Keratinocyte (primary cell): ENCODE data around the gene TEAD2. TPM values are rescaled to one million over a fixed set of nuclear protein-coding genes. Genes with fewer than 3 reads are reported as not detected.

Experiments
- DNase-seq: peaks from one replicate; pipeline ENCODE4 v3.0.0-alpha.2; 2011; ENCODE audit warnings: low read depth, missing footprints, low spot score
- FAIRE-seq: peaks from 2 replicates; lab custom pipeline; 2011; peaks lifted over from hg19 to GRCh38; lab: Jason Lieb, UNC
- H2AFZ ChIP-seq: 2 replicates; pipeline ENCODE4 v1.6.0; 2012; ENCODE audit warnings: low read length, control low read depth, inconsistent platforms; ENCODE audit not compliant: control insufficient read depth
- H3K27ac ChIP-seq: 2 replicates; pipeline ENCODE4 v1.5.1; 2011; ENCODE audit warnings: low read length; ENCODE audit not compliant: control insufficient read depth, insufficient read depth
- H3K27me3 ChIP-seq: 3 replicates; pipeline ENCODE4 v1.6.0; 2011; ENCODE audit warnings: low read length; ENCODE audit not compliant: control insufficient read depth, insufficient read depth; ENCODE audit errors: extremely low read depth
- H3K36me3 ChIP-seq, 2 experiments: 2 replicates in 1 of 2; 3 replicates in 1 of 2; pipeline ENCODE4 v1.5.1; 2011; ENCODE audit warnings: low read length in 2 of 2, mild to moderate bottlenecking in 1 of 2; ENCODE audit not compliant: control insufficient read depth in 2 of 2, insufficient read depth in 2 of 2; ENCODE audit errors: extremely low read depth in 1 of 2
- H3K4me1 ChIP-seq: 3 replicates; pipeline ENCODE4 v1.5.1; 2011; ENCODE audit warnings: low read length; ENCODE audit not compliant: control insufficient read depth, insufficient read depth; ENCODE audit errors: extremely low read depth
- H3K4me2 ChIP-seq: 3 replicates; pipeline ENCODE4 v1.6.0; 2011; ENCODE audit warnings: low read depth, low read length; ENCODE audit not compliant: control insufficient read depth, insufficient read depth; ENCODE audit errors: extremely low read depth
- H3K4me3 ChIP-seq, 3 experiments: fragments of 200-600 bp in 1 of 3; sonication (generic) in 1 of 3; 2 replicates in 2 of 3; 3 replicates in 1 of 3; pipeline ENCODE4 v1.5.1; 2011 to 2016; ENCODE audit warnings: low read length in 3 of 3, mild to moderate bottlenecking in 3 of 3, control low read depth in 2 of 3, inconsistent platforms in 1 of 3, low read depth in 1 of 3, mixed read lengths in 1 of 3, mixed run types in 1 of 3, moderate library complexity in 1 of 3; ENCODE audit not compliant: control insufficient read depth in 2 of 3, insufficient read depth in 2 of 3; ENCODE audit errors: extremely low read depth in 1 of 3
- H3K79me2 ChIP-seq: 2 replicates; pipeline ENCODE4 v1.6.0; 2012; ENCODE audit warnings: low read length; ENCODE audit not compliant: control insufficient read depth, insufficient read depth
- H3K9ac ChIP-seq: 3 replicates; pipeline ENCODE4 v1.6.0; 2011; ENCODE audit warnings: low read length; ENCODE audit not compliant: control insufficient read depth, insufficient read depth; ENCODE audit errors: extremely low read depth
- H3K9me1 ChIP-seq: 3 replicates; pipeline ENCODE4 v1.6.0; 2011; ENCODE audit warnings: low read length; ENCODE audit not compliant: control insufficient read depth, insufficient read depth; ENCODE audit errors: extremely low read depth
- H3K9me3 ChIP-seq: 2 replicates; pipeline ENCODE4 v1.5.1; 2012; ENCODE audit warnings: low read depth, low read length; ENCODE audit not compliant: control insufficient read depth
- H4K20me1 ChIP-seq: 3 replicates; pipeline ENCODE4 v1.6.0; 2011; ENCODE audit warnings: low read length; ENCODE audit not compliant: control insufficient read depth, insufficient read depth; ENCODE audit errors: extremely low read depth
- EZH2 ChIP-seq: IDR thresholded peaks from one replicate; pipeline ENCODE4 v1.6.1; 2012; ENCODE audit warnings: inconsistent platforms, mild to moderate bottlenecking, low read length, moderate library complexity
- dilution Hi-C: fragments of 300-500 bp; cut with MboI; formaldehyde crosslinking; loops from one replicate; pipeline ENCODE4 v1.7.0; 2020; ENCODE audit warnings: low sequenced_read_pairs; ENCODE audit not compliant: extremely low pct_ligation_motif_present
- polyA plus RNA-seq, 5 experiments: library from polyadenylated mRNA; depleted of rRNA in 3 of 5; stranded (reverse) in 3 of 5; stranded (forward) in 1 of 5; unstranded in 1 of 5; fragments of >200 nt; gene quantifications; 1 replicate in 1 of 5; 2 replicates in 3 of 5; 3 replicates in 1 of 5; pipeline versions ENCODE4 v1.2.1 to v1.2.3, GENCODE V29; 2011 to 2012; ENCODE audit warnings: missing spikeins in 2 of 5, low read depth in 1 of 5, low replicate concordance in 1 of 5
- TF ChIP-seq, protein P1 (sequence below), 3 experiments: IDR thresholded peaks in 1 of 3; conservative IDR thresholded peaks in 1 of 3; optimal IDR thresholded peaks in 1 of 3; 2 replicates in 2 of 3; 3 replicates in 1 of 3; pipeline versions ENCODE3 to v1.5.1; 2011; ENCODE audit warnings: low read length in 3 of 3, mild to moderate bottlenecking in 3 of 3, moderate library complexity in 2 of 3, control low read depth in 1 of 3, inconsistent platforms in 1 of 3; ENCODE audit not compliant: insufficient read depth in 2 of 3; ENCODE audit errors: extremely low read depth in 1 of 3

The TEAD2 gene
- polyA plus RNA-seq, 1 donor (not counting 4 experiments of a cell fraction or from before 2014, with no cell fraction given), result 6.4 TPM

DNA sequence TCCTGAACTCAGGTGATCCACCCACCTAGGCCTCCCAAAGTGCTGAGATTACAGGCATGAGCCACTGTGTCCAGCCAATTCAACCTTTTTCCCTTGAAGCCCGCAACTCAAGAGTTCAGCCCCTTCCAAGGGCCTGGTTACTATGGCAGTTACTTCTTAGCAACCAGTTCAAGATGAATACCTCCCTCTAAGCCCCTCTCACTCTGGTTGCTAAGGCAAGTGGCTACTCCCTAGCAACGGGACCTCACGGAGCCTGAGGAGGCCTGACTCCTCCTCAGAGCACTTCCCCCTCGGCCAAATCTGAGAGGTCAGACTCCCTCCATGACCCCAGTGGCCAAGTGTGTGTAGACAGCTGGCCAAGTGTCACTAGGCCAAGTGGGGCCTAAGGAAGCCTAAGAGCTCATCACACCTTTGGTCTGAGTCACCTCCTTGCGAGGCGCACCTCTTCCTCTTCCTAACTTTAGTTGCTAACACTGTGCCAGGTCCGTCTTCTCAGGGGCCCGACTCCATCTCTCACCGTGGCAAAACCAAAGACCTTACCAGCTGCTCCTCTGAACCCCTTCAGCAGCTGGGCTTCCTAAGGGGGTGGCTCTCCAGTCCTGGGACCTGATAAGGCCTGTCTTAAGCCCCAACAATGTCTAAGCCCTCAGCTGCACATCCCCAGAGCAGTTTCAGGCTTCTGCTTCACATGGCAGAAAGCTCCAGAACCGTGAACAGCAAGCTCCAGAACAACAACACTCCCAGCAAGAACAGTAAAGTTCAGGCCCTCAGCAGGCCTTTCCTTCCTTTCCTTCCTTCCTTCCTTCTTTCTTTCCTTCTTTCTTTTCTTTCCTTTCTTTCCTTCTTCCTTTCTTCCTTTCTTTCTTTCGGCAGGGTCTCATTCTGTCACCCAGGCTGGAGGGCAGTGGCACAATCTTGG, 17.5 kb downstream of the TEAD2 start:
- no peak for TF ChIP-seq EZH2
- TF ChIP-seq, protein P1, sequence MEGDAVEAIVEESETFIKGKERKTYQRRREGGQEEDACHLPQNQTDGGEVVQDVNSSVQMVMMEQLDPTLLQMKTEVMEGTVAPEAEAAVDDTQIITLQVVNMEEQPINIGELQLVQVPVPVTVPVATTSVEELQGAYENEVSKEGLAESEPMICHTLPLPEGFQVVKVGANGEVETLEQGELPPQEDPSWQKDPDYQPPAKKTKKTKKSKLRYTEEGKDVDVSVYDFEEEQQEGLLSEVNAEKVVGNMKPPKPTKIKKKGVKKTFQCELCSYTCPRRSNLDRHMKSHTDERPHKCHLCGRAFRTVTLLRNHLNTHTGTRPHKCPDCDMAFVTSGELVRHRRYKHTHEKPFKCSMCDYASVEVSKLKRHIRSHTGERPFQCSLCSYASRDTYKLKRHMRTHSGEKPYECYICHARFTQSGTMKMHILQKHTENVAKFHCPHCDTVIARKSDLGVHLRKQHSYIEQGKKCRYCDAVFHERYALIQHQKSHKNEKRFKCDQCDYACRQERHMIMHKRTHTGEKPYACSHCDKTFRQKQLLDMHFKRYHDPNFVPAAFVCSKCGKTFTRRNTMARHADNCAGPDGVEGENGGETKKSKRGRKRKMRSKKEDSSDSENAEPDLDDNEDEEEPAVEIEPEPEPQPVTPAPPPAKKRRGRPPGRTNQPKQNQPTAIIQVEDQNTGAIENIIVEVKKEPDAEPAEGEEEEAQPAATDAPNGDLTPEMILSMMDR (optimal IDR thresholded peaks at IDR 0.05 in 1 of 3, IDR thresholded peaks at IDR 0.05 in 1 of 3, conservative IDR thresholded peaks at IDR 0.05 in 1 of 3; ENCODE audit: extremely low read depth in 1 of 3, insufficient read depth in 2 of 3, low read length in 3 of 3), result no peak
- Histone ChIP-seq H3K36me3 (peaks cover 6 to 12% of the 10 kb centered on the region in 2 experiments), H3K4me3 (no peak overlapping the region), H3K4me1 (no peaks in the 10 kb centered on the region), H3K27me3 (no peaks in the 10 kb centered on the region), H4K20me1 (no peaks in the 10 kb centered on the region), H3K9me3 (no peaks in the 10 kb centered on the region), H3K4me2 (no peak overlapping the region), H3K79me2 (no peaks in the 10 kb centered on the region), H3K9ac (no peak overlapping the region), H3K9me1 (no peaks in the 10 kb centered on the region), H2AFZ (no peak overlapping the region), H3K27ac (no peak overlapping the region)
- DNase-seq (no peak), FAIRE-seq (no peak)
- dilution Hi-C loops, result no loop called here

DNA sequence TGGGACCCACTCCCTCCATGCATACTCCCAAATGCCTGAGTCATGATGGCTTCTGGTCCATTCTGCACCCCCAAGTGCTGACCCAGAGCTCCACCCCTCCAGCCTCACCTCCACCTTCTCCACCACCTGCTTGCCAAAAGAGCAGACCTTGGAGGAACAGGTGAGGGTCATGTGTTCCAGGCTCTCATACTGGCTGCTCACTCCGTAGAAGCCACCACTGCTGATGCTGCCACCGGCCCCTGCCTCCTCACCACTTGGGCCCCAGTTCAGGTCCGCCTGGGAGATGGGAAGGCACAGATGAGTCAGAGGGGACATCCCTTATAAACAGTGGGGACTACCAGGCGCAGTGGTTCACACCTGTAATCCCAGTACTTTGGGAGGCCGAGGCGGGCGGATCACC, 19.1 kb downstream of the TEAD2 start:
- no peaks in the 10 kb centered on the region for H3K79me2 ChIP-seq
- no peak overlapping the region for H2AFZ ChIP-seq
- FAIRE-seq (no peak), DNase-seq (no peak)
- TF ChIP-seq EZH2, result no peak
- peaks cover 3% of the 10 kb centered on the region for H3K4me1 ChIP-seq
- no peak overlapping the region for H3K4me3 ChIP-seq
- H3K27ac ChIP-seq, result no peak overlapping the region
- H4K20me1 ChIP-seq, result no peaks in the 10 kb centered on the region
- H3K4me2 ChIP-seq, result no peak overlapping the region
- H3K9ac ChIP-seq, result no peak overlapping the region
- H3K27me3 ChIP-seq, result peaks cover 6% of the 10 kb centered on the region
- peaks cover 6 to 12% of the 10 kb centered on the region in 2 experiments for H3K36me3 ChIP-seq
- dilution Hi-C loops, result no loop called here
- H3K9me1 ChIP-seq, result no peaks in the 10 kb centered on the region
- H3K9me3 ChIP-seq, result no peaks in the 10 kb centered on the region
